Skeletal muscle cell (primary cell): ENCODE data around the gene BAZ1A.

ENCODE experiments used
- DNase-seq: peaks from one replicate; pipeline ENCODE4 v3.0.0-alpha.2; 2010; ENCODE audit warnings: low read depth
- H3K4me3 ChIP-seq: 2 replicates; pipeline ENCODE4 v1.5.1; 2011; ENCODE audit warnings: low read depth, mild to moderate bottlenecking, control low read depth, low read length, moderate library complexity

Gene BAZ1A

GRCh38 chr14:34875031-34875922, at the start of gene BAZ1A:
Gene BAZ1A (minus strand): TSS chr14:34875360. CDS start chr14:34874604, 756 bp downstream.
- DNase-seq: peak; percentile 72
- H3K4me3 ChIP-seq: peak within 1 kb of the TSS; percentile 78

GRCh38 chr14:34920339-34920738, 45.2 kb upstream of the BAZ1A start:
- H3K4me3 ChIP-seq: no peak overlapping the region
- no peak for DNase-seq

GRCh38 chr14:34913619-34914018, 38.5 kb upstream of the BAZ1A start:
- DNase-seq: no peak
- H3K4me3 ChIP-seq: no peak overlapping the region

GRCh38 chr14:34912966-34913365, 37.8 kb upstream of the BAZ1A start:
- no peak for DNase-seq
- no peak overlapping the region for H3K4me3 ChIP-seq

GRCh38 chr14:34912182-34912581, 37.0 kb upstream of the BAZ1A start:
- H3K4me3 ChIP-seq: no peak overlapping the region
- no peak for DNase-seq

- H3K4me3 ChIP-seq: no peak overlapping the region
- DNase-seq: peak; percentile 4
Measured at GRCh38 chr14:34911209-34912150, 36.3 kb upstream of the BAZ1A start.

GRCh38 chr14:34906287-34906686, 31.1 kb upstream of the BAZ1A start:
- DNase-seq: no peak
- no peak overlapping the region for H3K4me3 ChIP-seq

- H3K4me3 ChIP-seq: no peak overlapping the region
- no peak for DNase-seq
Measured at GRCh38 chr14:34895277-34895676, 20.1 kb upstream of the BAZ1A start.

- no peak for DNase-seq
- H3K4me3 ChIP-seq: no peak overlapping the region
Measured at GRCh38 chr14:34890937-34891336, 15.8 kb upstream of the BAZ1A start.

- DNase-seq: no peak
- H3K4me3 ChIP-seq: no peak overlapping the region
Measured at GRCh38 chr14:34888186-34888585, 13.0 kb upstream of the BAZ1A start.

GRCh38 chr14:34883954-34884353, 8.8 kb upstream of the BAZ1A start:
- H3K4me3 ChIP-seq: no peak overlapping the region
- no peak for DNase-seq

- DNase-seq: peak; percentile 10
- peak overlapping the region; percentile 78 for H3K4me3 ChIP-seq
Measured at GRCh38 chr14:34874386-34875030, 652 bp downstream of the BAZ1A start.

GRCh38 chr14:34873589-34874385, 1.4 kb downstream of the BAZ1A start:
- peak; percentile 26 for DNase-seq
- peak overlapping the region; percentile 78 for H3K4me3 ChIP-seq

- DNase-seq: no peak
- peak overlapping the region; percentile 78 for H3K4me3 ChIP-seq
Measured at GRCh38 chr14:34872822-34873588, 2.2 kb downstream of the BAZ1A start.

- H3K4me3 ChIP-seq: no peak overlapping the region
- DNase-seq: no peak
Measured at GRCh38 chr14:34867199-34867598, 8.0 kb downstream of the BAZ1A start.

GRCh38 chr14:34865889-34866574, 9.1 kb downstream of the BAZ1A start:
- no peak overlapping the region for H3K4me3 ChIP-seq
- no peak for DNase-seq

GRCh38 chr14:34863844-34864243, 11.3 kb downstream of the BAZ1A start:
- no peak for DNase-seq
- H3K4me3 ChIP-seq: no peak overlapping the region

GRCh38 chr14:34858765-34859164, 16.4 kb downstream of the BAZ1A start:
- no peak for DNase-seq

More at GRCh38 chr14:34858765-34859164, 16.4 kb downstream of the BAZ1A start:
- H3K4me3 ChIP-seq: no peak overlapping the region
